ENCODE measurements around the gene MUCL3.

The MUCL3 gene

GRCh38 chr6:30944051-30944450 lies 3.3 kb downstream of the MUCL3 start:
- H3K36me3 ChIP-seq (ENCODE audit: insufficient read depth, low read length) = no peaks in the 10 kb centered on the region
- no peaks in the 10 kb centered on the region for H3F3A ChIP-seq (ENCODE audit: insufficient read depth, low read length)
- no peak overlapping the region for H2AFZ ChIP-seq (ENCODE audit: low read length)
- H3K9ac ChIP-seq (ENCODE audit: low read length) = no peak overlapping the region
- H3K4me3 ChIP-seq (ENCODE audit: low read depth, low read length, poor library complexity, severe bottlenecking) = no peak overlapping the region
- 0 out of 2 replicates have a peak, but pooled peaks cover 5% of the 10 kb centered on the region for H3K27me3 ChIP-seq (ENCODE audit: insufficient read depth, low read length)
- no peaks in the 10 kb centered on the region for H3K9me2 ChIP-seq (ENCODE audit: low read depth, low read length)
- H3K9me3 ChIP-seq (ENCODE audit: low read length) = no peaks in the 10 kb centered on the region
- no peaks in the 10 kb centered on the region for H4K20me1 ChIP-seq (ENCODE audit: insufficient read depth, low read length)
- no peak overlapping the region for H3K27ac ChIP-seq (ENCODE audit: low read depth, low read length, poor library complexity, severe bottlenecking)
- H3K79me2 ChIP-seq (ENCODE audit: insufficient read depth, low read length) = no peaks in the 10 kb centered on the region
- TF ChIP-seq EZH2 (IDR thresholded peaks at IDR 0.05; ENCODE audit: borderline replicate concordance, low read length) = no peak
- TF ChIP-seq CTCF (IDR thresholded peaks at IDR 0.05; ENCODE audit: low read length) = no peak
- H3K4me2 ChIP-seq (ENCODE audit: low read length) = no peak overlapping the region
- H3K4me1 ChIP-seq (ENCODE audit: insufficient read depth, low read length, severe bottlenecking) = no peaks in the 10 kb centered on the region

GRCh38 chr6:30945281-30945680 lies 4.5 kb downstream of the MUCL3 start:
- Histone ChIP-seq H3K9me3 (ENCODE audit: low read length) (no peaks in the 10 kb centered on the region), H2AFZ (ENCODE audit: low read length) (no peak overlapping the region), H3K4me1 (ENCODE audit: insufficient read depth, low read length, severe bottlenecking) (no peaks in the 10 kb centered on the region), H3K79me2 (ENCODE audit: insufficient read depth, low read length) (no peaks in the 10 kb centered on the region), H3K36me3 (ENCODE audit: insufficient read depth, low read length) (no peaks in the 10 kb centered on the region), H3K4me3 (ENCODE audit: low read depth, low read length, poor library complexity, severe bottlenecking) (no peak overlapping the region), H3K27ac (ENCODE audit: low read depth, low read length, poor library complexity, severe bottlenecking) (no peak overlapping the region), H3K9ac (ENCODE audit: low read length) (no peak overlapping the region), H3K9me2 (ENCODE audit: low read depth, low read length) (no peaks in the 10 kb centered on the region), H4K20me1 (ENCODE audit: insufficient read depth, low read length) (no peaks in the 10 kb centered on the region), H3K27me3 (ENCODE audit: insufficient read depth, low read length) (0 out of 2 replicates have a peak, but pooled peaks cover 5% of the 10 kb centered on the region), H3F3A (ENCODE audit: insufficient read depth, low read length) (no peaks in the 10 kb centered on the region), H3K4me2 (ENCODE audit: low read length) (no peak overlapping the region)
- TF ChIP-seq CTCF (IDR thresholded peaks at IDR 0.05; ENCODE audit: low read length) (no peak), EZH2 (IDR thresholded peaks at IDR 0.05; ENCODE audit: borderline replicate concordance, low read length) (no peak)

- Histone ChIP-seq H4K20me1 (ENCODE audit: insufficient read depth, low read length) (no peaks in the 10 kb centered on the region), H3K9ac (ENCODE audit: low read length) (no peak overlapping the region), H3K4me3 (ENCODE audit: low read depth, low read length, poor library complexity, severe bottlenecking) (no peak overlapping the region), H3K27me3 (ENCODE audit: insufficient read depth, low read length) (peaks cover 9% of the 10 kb centered on the region; the same call in 1 of the 2 replicates), H3K9me2 (ENCODE audit: low read depth, low read length) (no peaks in the 10 kb centered on the region), H3K4me1 (ENCODE audit: insufficient read depth, low read length, severe bottlenecking) (no peaks in the 10 kb centered on the region), H2AFZ (ENCODE audit: low read length) (no peak overlapping the region), H3K36me3 (ENCODE audit: insufficient read depth, low read length) (no peaks in the 10 kb centered on the region), H3F3A (ENCODE audit: insufficient read depth, low read length) (no peaks in the 10 kb centered on the region), H3K79me2 (ENCODE audit: insufficient read depth, low read length) (no peaks in the 10 kb centered on the region), H3K27ac (ENCODE audit: low read depth, low read length, poor library complexity, severe bottlenecking) (no peak overlapping the region), H3K4me2 (ENCODE audit: low read length) (no peak overlapping the region), H3K9me3 (ENCODE audit: low read length) (no peaks in the 10 kb centered on the region)
- TF ChIP-seq EZH2 (IDR thresholded peaks at IDR 0.05; ENCODE audit: borderline replicate concordance, low read length) (no peak), CTCF (IDR thresholded peaks at IDR 0.05; ENCODE audit: low read length) (no peak)
Observed at GRCh38 chr6:30947231-30947630, 6.5 kb downstream of the MUCL3 start.
